GM18873 (cell line): Measurements from ENCODE around the gene FRG2C.
"Not testable (repeated sequence)": the region's sequence is repeated elsewhere in the genome, so short reads cannot be mapped to it uniquely, and the experiment has no call there.

Source experiments
- ATAC-seq: cut with Tn5 transposase; IDR thresholded peaks from one replicate; pipeline ENCODE4 v1.9.1; 2021; ENCODE audit warnings: mild to moderate bottlenecking, moderate library complexity, moderate number of reproducible peaks; ENCODE audit not compliant: unreplicated experiment, low FRiP score

The FRG2C gene

DNA sequence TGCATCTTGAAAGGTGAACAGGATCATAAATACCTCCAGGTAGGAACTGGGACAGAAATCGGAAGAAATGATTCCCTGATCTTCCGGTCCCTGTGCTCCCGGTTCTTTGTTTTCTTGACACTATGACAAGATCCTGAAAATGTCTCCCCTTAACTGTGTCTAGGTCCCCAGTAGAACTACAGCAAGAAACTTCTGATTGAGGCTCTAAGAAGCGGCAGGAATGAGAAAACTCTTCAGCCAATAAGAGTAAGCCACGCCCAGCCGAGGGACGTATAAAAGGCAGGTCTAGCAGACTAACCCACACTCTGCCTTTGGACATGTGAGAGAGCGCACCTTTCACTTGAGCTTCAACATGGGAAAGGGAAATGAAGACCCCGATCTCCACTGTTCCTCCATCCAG, at the start of gene FRG2C:
TSS of gene FRG2C (plus strand) at position 301 of the 400 bp plus-strand sequence. CDS start at position 353, 52 bp downstream.
- ATAC-seq, result not testable (repeated sequence)

DNA sequence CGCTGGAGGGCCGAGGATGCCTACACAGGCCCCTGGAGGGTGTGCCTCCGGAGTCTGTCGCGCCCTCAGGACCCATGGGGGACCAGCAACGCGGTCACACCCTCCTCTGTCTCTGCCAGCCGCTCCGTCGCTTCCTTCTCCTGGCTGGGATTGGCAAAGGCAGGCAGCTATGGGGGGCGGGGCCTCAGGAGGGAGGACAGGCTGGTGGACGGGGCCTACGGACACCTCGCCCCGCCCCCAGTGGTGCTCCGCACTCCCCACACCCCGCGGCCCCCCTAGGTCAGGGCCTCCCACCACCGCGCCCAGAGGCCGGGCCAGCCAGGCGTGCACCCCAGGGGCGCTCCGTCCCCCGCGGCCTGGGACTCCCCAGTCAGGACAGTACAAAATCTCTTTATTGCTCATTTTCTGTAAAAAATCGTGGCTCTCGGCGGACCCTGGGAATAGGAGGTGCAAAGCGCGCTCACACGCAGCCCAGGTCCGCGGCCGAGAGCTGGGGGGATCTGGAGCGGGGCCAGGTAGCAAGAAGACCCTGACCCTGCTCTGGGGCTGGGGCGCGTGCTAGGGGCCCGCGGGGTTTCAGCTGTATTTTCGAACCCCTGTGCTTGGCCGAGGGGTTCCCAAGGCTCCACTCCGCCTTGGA, 45.3 kb upstream of the FRG2C start:
- not testable (repeated sequence) for ATAC-seq

DNA sequence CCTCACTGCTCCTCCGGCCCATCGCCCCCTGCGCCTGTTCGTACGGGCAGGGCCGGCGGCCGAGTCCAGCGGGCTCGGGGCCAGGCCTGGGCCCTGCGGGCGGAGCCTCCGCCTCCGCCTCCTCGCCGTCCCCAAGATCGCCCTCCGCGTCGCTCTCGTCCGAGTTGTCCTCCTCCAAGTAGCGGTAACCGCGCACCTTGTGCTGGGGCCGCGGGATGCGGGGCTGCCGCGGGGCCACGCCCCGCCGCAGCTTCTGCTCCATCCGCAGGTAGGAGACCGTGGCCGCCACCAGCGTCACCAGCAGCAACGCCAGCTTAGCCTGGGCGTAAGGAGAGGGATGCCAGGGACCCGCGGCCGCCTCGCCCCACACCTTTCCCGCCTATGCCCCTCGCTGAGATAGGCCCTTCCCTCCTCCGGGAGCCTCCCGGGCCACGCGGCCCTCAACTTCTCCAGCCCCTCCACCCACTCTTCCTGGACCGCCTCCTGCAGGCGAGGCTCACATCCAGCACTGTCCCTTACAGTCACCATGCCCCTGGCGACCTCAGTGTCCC, 44.6 kb upstream of the FRG2C start:
- ATAC-seq, result not testable (repeated sequence)

DNA sequence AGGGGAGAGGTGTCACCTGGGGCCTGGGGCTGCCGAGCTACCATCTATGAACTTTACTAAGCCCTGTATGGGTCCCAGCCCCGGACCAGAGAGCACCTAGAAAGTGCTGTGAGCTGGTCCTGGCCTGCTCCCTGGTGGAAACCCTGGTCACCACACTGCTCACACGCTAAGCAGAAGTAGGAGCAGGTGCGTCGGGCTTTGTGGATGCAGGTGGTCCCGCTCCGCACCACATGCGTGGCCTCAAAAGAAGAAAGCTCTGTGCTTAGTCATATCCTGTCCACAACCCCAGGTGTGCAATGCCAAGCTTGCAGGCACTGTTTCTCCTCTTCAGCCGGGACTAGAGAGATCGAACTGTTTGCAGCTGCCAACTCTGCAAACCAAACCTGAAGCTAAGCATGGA, 42.4 kb upstream of the FRG2C start:
- ATAC-seq, result not testable (repeated sequence)

DNA sequence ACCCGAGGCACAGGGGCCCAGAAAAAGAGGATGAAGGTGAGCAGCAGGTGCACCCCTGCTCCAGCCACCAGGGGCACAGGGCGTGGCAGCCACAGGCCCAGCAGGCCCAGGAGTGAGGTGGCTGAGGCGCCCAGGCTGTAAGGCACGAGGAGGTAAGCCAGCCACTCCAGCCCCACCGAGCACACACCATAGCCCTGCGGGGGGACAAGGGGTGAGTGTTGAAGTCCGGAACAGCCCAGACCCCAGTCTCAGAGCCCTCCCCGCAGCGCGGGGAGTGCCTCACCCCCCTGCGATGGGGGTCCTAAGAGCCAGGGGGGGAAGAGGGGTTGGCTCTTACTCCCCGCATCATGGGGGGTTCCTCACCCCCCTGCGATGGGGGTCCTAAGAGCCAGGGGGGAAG, 40.5 kb upstream of the FRG2C start:
- ATAC-seq, result not testable (repeated sequence)

DNA sequence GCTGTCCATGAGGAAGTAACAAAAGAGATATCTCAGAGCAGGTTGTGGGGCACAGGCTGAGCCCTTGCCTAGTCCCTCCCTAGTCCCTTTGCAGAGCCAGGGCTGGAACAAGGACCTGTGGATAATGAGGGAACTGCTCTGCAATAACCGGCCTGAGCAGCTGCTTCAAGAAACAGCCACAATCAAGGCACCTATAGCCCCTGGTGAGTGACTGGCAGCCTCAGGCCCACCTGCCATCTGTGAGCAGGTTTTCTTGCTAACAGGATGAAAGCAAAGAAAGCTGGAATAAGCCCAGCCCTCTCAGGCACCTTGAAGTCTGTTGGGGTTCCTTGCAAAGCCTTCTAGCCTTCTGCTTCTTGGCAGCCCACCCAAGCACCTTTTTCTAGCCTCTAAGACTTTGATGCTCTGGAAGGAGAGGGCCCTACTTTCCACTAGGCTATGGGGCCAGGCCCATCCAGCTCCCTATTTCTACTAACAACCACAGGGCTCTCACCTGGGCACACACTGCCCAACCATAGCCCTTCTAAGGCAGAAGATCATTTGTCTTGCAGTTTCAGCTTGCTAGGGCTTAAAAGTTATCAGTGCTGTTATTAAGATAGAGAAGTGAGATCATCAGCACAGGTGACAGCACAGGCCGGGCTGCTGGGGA, 33.1 kb upstream of the FRG2C start:
- not testable (repeated sequence) for ATAC-seq

DNA sequence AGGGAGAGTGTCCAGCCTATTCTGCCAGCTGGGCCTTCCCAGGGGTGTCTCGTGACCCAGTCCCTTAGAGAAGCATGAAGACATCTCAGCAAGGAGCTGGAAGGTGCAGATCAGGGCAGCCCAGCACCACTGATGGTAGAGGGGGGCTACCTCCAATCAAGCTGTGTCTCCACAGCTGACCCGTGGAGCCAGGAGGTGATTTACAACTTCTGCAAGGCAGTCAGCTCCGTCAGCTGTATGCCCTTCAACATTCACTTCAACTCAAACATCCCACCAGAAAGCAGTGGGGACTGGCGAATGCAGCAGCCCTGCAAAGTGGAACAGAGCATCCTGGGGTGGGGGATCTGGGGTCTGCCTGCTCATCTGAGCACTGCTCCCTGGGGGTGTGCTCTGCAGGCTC, 32.6 kb upstream of the FRG2C start:
- no peak for ATAC-seq

DNA sequence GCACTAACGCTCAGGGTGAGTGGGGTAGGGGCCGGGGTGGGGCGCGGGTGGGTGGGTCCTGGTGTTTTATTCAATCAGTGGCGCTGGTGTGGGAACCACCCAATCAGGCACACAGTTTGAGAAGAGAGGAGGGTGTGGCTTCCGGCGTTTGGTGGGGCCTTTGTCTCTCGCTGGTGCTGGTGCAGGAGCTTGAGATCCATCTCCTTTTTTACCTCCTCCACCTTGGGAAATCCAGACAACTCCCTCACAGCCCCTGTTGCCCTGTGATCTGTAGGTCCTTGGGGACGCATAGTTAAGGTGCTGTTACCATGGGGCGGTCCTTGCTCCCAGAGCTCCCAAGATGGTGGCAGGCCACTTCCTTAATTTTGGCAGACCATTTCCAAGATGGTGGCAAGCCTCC, 25.2 kb upstream of the FRG2C start:
- ATAC-seq, result not testable (repeated sequence)

DNA sequence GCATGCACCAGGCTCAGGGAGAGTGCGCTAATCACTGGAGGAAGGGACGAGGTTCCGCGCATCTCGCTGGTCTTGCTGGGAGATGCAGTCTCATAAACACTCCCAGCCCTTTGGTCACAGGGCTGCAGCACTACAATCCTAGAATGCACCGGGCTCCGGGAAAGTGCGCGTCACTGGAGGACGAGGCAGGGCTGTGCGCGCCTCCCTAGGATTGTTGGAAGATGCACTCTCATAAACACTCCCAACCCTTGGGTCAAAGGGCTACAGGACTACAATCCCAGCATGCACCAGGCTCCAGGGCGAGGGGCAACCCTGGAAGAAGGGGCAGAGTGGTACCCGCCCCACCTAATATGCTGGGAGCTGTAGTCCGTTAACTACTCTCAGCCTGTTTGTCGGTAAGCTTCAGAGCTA, 23.0 kb upstream of the FRG2C start:
- not testable (repeated sequence) for ATAC-seq

DNA sequence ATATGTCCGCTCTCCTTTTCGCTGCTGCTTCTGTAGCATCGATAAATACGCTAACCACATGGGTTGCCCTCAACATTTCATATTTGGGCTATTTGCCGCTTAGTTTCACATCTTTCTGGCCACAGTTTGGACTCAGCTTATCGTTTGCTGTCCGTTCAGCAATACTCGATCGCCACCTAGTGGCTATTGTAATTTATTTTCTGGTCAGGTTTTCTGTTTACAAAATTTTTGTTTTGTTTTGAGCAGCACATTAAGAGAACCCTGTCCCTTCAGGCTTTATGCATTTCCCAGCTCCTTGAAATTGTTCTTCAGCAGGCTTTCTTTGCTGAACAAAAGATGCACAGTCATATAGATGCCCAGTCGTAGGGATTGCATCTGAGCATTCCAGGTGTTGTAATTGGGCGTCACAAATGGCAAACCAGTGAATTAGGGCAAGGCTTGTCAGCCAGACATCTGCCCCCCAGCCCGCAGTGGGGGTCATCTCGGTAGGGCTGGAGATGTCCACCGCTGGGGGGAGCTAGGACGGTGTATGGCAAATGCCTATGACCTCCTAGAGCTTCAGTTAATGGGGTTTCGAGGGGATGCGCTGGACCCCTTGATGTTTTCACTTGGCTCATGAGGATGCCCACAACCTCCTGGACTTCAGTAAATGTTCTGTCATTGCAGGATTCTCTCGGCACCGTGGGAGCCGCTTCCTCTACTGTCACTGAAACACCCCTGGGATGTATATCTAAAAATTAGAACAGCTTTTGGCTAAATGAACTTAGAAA, 20.9 kb upstream of the FRG2C start:
- ATAC-seq, result not testable (repeated sequence)

DNA sequence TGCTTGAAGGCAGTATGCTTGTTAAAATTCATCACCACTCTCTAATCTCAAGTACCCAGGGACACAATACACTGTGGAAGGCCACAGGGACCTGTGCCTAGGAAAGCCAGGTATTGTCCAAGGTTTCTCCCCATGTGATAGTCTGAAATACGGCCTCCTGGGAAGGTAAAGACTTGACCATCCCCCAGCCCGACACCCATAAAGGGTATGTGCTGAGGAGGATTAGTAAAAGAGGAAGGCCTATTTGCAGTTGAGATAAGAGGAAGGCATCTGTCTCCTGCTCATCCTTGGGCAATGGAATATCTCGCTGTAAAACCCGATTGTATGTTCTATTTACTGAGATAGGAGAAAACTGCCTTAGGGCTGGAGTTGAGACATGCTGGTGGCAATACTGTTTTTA, 18.6 kb upstream of the FRG2C start:
- not testable (repeated sequence) for ATAC-seq

DNA sequence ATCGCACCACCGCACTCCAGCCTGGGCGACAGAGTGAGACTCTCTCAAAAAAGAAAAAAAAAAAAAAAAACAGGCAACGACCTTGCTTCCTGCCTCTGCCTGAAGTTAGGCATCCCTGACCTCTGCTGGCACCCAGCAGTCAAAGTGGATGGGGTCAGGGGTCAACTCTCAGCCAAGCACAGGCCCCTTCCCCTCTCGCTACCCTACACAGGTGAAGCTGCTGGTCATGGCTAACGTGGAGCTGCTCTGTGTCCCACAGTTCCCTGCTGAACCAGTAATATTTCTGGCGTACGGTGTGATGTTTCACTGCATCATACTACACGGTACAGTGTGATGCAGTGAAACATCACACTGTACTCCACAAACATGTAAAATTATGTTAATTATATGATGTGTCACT, 13.9 kb upstream of the FRG2C start:
- no peak for ATAC-seq

DNA sequence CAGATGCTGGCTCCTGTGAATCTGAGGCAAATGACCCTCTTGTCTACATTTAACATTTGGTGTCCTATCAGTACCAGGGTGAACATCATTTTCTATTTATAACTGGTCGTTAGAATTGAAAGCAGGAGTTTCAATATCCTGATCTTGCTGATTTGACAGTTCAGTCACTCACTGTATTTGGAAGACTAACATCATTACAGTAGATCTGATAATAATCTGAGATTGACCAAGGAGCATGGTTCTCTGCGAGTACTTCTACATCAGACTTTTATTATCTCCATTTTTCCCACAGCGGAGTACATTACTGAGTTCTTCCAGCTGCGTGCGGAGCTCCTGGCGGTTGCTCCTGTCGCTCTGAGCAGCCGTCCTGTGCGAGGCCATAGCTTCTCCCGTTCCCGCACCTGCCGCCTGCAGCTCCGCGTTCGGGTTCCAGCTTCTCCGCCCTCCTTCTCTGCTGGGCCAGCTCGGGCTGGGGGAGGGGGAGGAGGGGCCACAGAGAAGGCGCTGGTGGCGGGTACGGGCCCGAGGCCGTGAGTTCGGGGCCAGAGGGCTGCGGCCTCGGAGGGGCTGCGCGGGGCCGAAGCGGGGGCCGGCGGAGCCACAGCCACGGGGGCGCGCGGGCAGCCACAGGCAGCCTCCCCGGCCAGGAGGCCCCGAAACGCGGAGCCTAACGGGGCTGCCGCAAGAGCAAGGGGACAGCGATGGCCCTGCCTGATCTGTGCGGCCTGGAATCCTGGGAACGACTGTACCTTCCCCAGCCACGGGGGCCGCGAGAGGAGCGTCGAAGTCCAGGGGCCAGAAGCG, 8.8 kb upstream of the FRG2C start:
- ATAC-seq, result not testable (repeated sequence)

DNA sequence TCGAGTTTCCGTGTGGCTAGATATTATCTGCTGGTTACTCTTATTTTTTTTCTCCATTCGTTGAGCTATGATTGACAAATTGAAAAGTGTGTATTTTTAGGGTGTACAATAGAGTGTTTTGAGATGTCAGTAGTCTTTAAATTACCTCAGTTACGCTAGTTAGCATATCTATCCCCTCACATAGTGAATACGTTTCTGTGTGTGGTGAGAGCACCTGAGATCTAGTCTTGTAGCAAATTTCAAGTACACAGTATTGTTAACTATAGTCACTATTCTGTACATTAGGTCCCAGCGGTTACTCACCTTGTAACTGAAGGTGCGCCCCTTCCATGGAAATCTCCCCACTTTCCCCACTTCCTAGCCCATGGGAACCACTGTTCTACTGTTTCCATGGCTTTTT, 8.2 kb upstream of the FRG2C start:
- not testable (repeated sequence) for ATAC-seq

DNA sequence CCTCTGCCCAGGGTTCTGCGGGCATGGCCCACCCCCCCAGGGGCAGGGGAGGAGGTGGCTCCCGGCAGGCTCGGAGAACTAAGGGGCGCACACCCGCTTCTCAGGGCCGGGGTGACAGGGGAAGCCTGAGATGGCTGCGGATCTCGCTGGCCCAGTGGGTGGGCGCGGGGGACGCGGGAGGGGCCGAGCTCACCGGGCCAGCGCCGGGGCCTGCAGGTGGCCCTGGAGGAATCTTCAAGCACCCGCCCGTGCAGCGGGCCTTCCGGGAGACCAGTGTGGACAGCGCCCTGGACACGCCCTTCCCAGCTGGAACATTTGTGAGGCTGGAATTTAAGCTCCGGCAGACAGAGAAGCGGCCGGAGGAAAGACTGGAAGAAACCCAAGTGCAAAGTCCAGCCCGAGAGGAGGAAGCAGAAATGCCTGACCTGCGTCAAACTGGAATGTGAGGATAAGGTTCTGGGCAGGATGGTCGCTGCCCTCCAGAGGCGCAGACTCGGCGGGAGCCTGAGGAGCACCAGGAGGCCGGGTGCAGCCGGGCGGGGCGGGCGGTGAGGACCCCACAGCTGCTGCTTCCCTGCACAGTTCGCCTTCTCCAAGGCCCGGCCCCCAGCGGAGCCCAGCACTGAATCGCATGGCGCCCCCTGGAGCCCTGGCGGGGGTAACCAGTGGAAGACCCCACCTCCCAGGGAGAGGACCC, 5.6 kb upstream of the FRG2C start:
- not testable (repeated sequence) for ATAC-seq

DNA sequence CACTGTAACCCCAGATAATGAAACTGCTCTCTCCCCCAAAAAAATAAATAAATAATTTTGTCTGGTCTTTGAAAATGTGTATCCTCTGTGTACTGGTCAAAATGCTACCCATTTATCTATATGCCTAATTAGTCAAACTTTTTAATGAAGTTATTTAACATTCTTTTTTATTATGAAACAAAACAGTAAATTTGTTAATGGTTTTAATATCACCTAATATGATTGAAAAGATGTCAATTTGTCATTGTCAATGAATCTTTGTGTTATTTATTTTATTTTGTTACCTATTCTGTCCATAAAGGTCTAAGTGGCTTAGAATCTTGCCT, 5.1 kb upstream of the FRG2C start:
- not testable (repeated sequence) for ATAC-seq

DNA sequence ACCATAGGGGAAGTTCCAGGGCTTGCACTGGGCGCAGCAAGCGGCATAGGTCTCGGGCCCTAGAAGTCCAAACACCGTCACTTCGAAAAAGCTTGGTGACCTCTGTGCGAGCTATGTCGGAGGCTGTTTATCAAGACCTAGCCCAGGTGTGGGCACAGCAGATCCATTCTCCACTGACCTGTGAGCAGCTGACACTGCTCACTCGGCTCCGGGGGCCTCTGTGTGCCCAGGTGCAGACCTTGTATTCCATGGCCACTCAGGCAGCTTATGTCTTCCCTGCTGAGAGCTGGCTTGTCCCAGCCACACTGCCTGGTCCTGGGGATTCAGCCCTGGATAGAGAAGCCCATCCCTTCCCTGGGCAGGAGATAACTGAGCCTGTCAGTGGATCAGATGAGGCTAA, 1.5 kb downstream of the FRG2C start:
- ATAC-seq, result not testable (repeated sequence)

DNA sequence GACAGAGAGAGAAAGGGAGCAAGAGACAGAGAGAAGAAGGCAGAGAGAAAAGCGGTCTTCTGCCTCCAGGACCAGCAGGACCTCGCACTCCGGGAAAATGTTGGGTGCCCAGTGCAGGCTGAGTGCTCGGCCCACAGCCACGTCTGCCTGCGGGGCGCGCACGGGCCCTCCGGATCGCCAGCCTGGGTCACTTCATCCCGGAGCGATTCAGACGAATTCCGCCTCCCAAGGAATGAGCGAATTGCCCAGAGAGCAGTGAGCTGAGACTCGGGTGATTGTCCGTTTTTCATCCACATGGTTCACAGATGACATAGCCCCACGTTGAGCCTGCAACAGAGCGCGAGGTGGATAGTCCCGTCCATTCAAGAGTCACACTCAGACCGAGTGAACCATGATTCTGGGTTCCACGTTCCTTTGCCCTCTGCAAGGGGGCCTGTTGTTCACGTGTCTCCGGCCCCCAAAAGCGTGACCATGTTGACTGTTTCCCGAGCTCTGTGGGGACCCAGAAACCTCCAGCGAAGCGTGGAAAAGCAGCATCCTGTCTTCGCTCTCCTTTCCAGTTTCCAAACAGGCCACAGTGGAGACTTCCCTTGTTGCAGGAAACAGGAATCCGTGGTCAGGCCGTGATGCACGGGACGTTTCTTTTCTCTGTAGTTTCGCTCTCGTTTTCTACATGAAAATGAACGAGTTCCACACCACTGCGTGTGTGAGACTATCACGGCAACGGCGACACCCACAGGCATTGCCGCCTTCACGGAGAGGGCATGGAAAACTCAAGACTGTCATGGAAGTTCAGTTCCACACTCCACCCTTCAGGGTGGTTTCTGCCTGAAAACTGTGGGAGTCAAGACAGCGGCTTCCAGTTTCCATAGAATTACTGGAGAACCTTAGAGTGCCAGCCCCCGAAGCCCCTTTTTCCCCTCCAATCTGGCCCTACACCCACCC, 3.9 kb downstream of the FRG2C start:
- not testable (repeated sequence) for ATAC-seq
